PC-9 (cell line): Measurements from ENCODE around the gene CMKLR1. TPM values are rescaled to one million over a fixed set of nuclear protein-coding genes. Genes with fewer than 3 reads are reported as not detected.

Source experiments
- BruUV-seq: library from RNA; stranded (reverse); fragments of 400-500 nt; replicated peaks from 2 replicates; lab custom pipeline; 2021; lab: Mats Ljungman, UMichigan
- CTCF ChIA-PET: fragments of 300-600 bp; sonication (Branson Sonifier 250); formaldehyde crosslinking; loops from one replicate; lab custom pipeline; 2022; ENCODE audit warnings: antibody characterized with exemption; lab: Charles Lee
- POLR2A ChIA-PET: fragments of 300-600 bp; sonication (Branson Sonifier 250); formaldehyde crosslinking; loops from one replicate; lab custom pipeline; 2022; ENCODE audit warnings: antibody characterized with exemption; ENCODE audit not compliant: unreplicated experiment; lab: Charles Lee
- DNase-seq, 2 experiments: peaks; one replicate each; pipeline versions ENCODE4 v3.0.0 to v3.0.0-alpha.2; 2015 to 2022; ENCODE audit warnings: mixed read lengths in 1 of 2
- H2AFZ ChIP-seq: fragments of 200-600 bp; sonication (generic); 2 replicates; pipeline ENCODE4 v1.8.1; 2017; ENCODE audit warnings: antibody characterized with exemption
- H3F3A ChIP-seq: fragments of 200-600 bp; sonication (generic); 2 replicates; pipeline ENCODE4 v1.8.1; 2017; ENCODE audit warnings: antibody characterized with exemption, mild to moderate bottlenecking, low read depth; ENCODE audit not compliant: insufficient read depth
- H3K27ac ChIP-seq: fragments of 200-600 bp; sonication (generic); 2 replicates; pipeline ENCODE4 v1.6.1; 2016; ENCODE audit warnings: mixed run types
- H3K27me3 ChIP-seq: fragments of 200-600 bp; sonication (generic); 2 replicates; pipeline ENCODE4 v1.6.1; 2016; ENCODE audit warnings: low read depth, mixed run types; ENCODE audit not compliant: insufficient read depth
- H3K36me3 ChIP-seq: fragments of 200-600 bp; sonication (generic); 2 replicates; pipeline ENCODE4 v1.6.1; 2016; ENCODE audit warnings: low read depth, mixed run types
- H3K4me1 ChIP-seq: fragments of 200-600 bp; sonication (generic); replicated peaks from 2 replicates; pipeline ENCODE4 v1.6.1; 2016; ENCODE audit warnings: mixed run types; ENCODE audit not compliant: insufficient read depth
- H3K4me2 ChIP-seq: fragments of 200-600 bp; sonication (generic); 2 replicates; pipeline ENCODE4 v1.6.1; 2017; ENCODE audit warnings: mixed run types
- H3K4me3 ChIP-seq: fragments of 200-600 bp; sonication (generic); 2 replicates; pipeline ENCODE4 v1.6.1; 2016; ENCODE audit warnings: mixed run types
- H3K79me2 ChIP-seq: fragments of 200-600 bp; sonication (generic); 2 replicates; pipeline ENCODE4 v1.6.1; 2017; ENCODE audit warnings: low read depth, mixed run types
- H3K9me2 ChIP-seq: fragments of 200-600 bp; sonication (generic); 2 replicates; pipeline ENCODE4 v1.8.1; 2017; ENCODE audit warnings: mild to moderate bottlenecking; ENCODE audit not compliant: insufficient read depth
- H3K9me3 ChIP-seq: fragments of 200-600 bp; sonication (generic); 2 replicates; pipeline ENCODE4 v1.8.1; 2016; ENCODE audit warnings: low read depth; ENCODE audit not compliant: insufficient read depth
- H4K20me1 ChIP-seq: fragments of 200-600 bp; sonication (generic); 2 replicates; pipeline ENCODE4 v1.8.1; 2017; ENCODE audit not compliant: insufficient read depth
- CTCF ChIP-seq: fragments of 200-600 bp; sonication (generic); conservative IDR thresholded peaks from 2 replicates; pipeline ENCODE4 v1.6.1; 2017; ENCODE audit warnings: mixed run types, antibody characterized with exemption, mild to moderate bottlenecking, moderate library complexity
- EZH2 ChIP-seq: fragments of 200-600 bp; sonication (generic); IDR thresholded peaks from 2 replicates; pipeline ENCODE4 v1.8.0; 2017; ENCODE audit warnings: antibody characterized with exemption, low read depth
- intact Hi-C: fragments of 100-400 bp; cut with micrococcal nuclease; formaldehyde crosslinking; loops from one replicate; pipeline ENCODE4 v1.10.0; 2022; ENCODE audit not compliant: unreplicated experiment
- total RNA-seq: library from RNA; stranded (reverse); gene quantifications from 2 replicates; pipeline ENCODE4 v1.2.3, GENCODE V29; 2021

The CMKLR1 gene
- total RNA-seq, 1 experiment from 2014 or later = not detected

- CTCF ChIA-PET = no interaction called here
These were observed 78.1 kb downstream of the CMKLR1 start for GRCh38 chr12:108260969-108261368.

GRCh38 chr12:108260039-108260438, 79.1 kb downstream of the CMKLR1 start:
- Histone ChIP-seq H3K4me3 (no peak overlapping the region), H3K9me3 (no peaks in the 10 kb centered on the region), H3K79me2 (no peaks in the 10 kb centered on the region), H3K4me2 (no peak overlapping the region), H3K27ac (no peak overlapping the region), H2AFZ (no peak overlapping the region), H3K9me2 (no peaks in the 10 kb centered on the region), H3F3A (no peaks in the 10 kb centered on the region), H3K27me3 (peaks cover 17% of the 10 kb centered on the region), H3K4me1 (no peaks in the 10 kb centered on the region), H4K20me1 (no peaks in the 10 kb centered on the region; the same call in 1 of the 2 replicates), H3K36me3 (no peaks in the 10 kb centered on the region)
- POLR2A ChIA-PET = no interaction called here
- DNase-seq = no peak
- BruUV-seq = no TSS peak
- no peak for TF ChIP-seq EZH2
- intact Hi-C loops = no loop called here
- CTCF ChIA-PET = interaction anchor here (0.6 kb wide), 1 partner anchor 68 kb away, joined by 3 read pairs; no protein-coding TSS in a partner anchor

More at GRCh38 chr12:108260969-108261368, 78.1 kb downstream of the CMKLR1 start:
- POLR2A ChIA-PET = interaction anchor here (0.7 kb wide), 1 partner anchor 123 kb away, joined by 5 read pairs; no protein-coding TSS in a partner anchor
- Histone ChIP-seq H3K27ac (no peak overlapping the region), H3K79me2 (no peaks in the 10 kb centered on the region), H3K36me3 (no peaks in the 10 kb centered on the region), H3K27me3 (peaks cover 9% of the 10 kb centered on the region), H3K4me2 (no peak overlapping the region), H4K20me1 (no peaks in the 10 kb centered on the region; the same call in 1 of the 2 replicates), H3K4me3 (no peak overlapping the region), H2AFZ (no peak overlapping the region), H3K4me1 (no peaks in the 10 kb centered on the region), H3K9me2 (no peaks in the 10 kb centered on the region), H3F3A (no peaks in the 10 kb centered on the region), H3K9me3 (no peaks in the 10 kb centered on the region)
- intact Hi-C loops = no loop called here
- no peak for DNase-seq
- TF ChIP-seq CTCF (no peak), EZH2 (no peak)
- no TSS peak for BruUV-seq

- Histone ChIP-seq H3K36me3 (no peaks in the 10 kb centered on the region), H2AFZ (no peak overlapping the region), H3K27ac (no peak overlapping the region), H3K4me3 (no peak overlapping the region), H3K79me2 (no peaks in the 10 kb centered on the region), H3K9me2 (no peaks in the 10 kb centered on the region), H4K20me1 (no peaks in the 10 kb centered on the region; the same call in 1 of the 2 replicates), H3K4me2 (no peak overlapping the region), H3K4me1 (no peaks in the 10 kb centered on the region), H3F3A (no peaks in the 10 kb centered on the region), H3K27me3 (peaks cover 21% of the 10 kb centered on the region), H3K9me3 (no peaks in the 10 kb centered on the region)
- POLR2A ChIA-PET = no interaction called here
- BruUV-seq = no TSS peak
- intact Hi-C loops = no loop called here
- DNase-seq = no peak
- CTCF ChIA-PET = no interaction called here
- TF ChIP-seq CTCF (no peak), EZH2 (no peak)
These were observed 81.5 kb downstream of the CMKLR1 start for GRCh38 chr12:108257610-108258106.
